GM18858 (cell line): ENCODE results near the gene CENPV.
A peak's percentile ranks its signal among the peaks of the same experiment; 100 is the strongest.
"Not testable (repeated sequence)": the region's sequence is repeated elsewhere in the genome, so short reads cannot be mapped to it uniquely, and the experiment has no call there.

Source experiments
- ATAC-seq: cut with Tn5 transposase; IDR thresholded peaks from one replicate; pipeline ENCODE4 v1.9.1; 2021; ENCODE audit not compliant: unreplicated experiment

Gene CENPV

DNA sequence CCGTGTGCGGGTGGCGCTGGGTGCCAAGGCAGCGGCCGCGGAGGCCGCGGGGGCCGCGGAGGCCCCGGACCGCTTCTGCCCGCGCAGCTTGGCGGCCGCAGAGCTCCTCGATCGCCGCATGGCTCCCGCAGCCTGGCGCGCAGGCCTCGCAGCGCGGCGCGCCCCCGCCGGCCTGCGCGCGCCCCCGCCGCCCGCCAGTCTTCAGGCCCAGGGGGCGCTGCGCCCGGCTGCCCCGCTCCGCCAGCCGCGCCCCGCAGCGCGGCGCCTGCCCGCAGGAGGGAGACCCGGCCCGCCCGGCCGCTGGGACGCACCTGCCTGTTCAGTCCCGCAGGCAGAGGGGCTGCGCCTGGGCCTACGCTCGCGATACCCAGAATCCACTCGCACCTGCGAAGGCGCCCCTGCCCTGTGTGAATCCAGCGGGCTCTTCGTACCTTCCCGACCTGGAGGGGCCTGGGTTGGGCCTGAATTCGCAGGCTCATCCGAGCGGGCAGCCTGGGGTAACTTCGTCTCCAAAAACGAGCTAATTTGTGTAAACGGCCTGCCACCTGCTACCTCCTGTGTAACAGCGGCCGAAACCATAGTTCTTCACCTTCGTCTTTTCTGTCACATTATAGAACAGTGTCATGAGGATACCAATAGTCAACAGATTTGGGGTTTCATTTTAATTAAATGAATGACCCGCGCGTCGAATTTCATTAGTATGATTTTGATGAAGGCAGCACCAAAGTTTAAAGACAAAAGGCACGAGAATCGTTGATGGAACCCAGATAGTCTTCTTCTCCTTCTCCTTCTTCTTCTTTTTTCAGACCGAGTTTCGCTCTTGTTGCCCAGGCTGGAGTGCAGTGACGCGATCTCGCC, at the start of gene CENPV:
CENPV (minus strand) TSS at position 153 of the 858 bp plus-strand sequence; CDS start at position 120, 33 bp downstream.
- ATAC-seq = peak; percentile 67

- peak; percentile 72 for ATAC-seq
These were observed 45.3 kb upstream of the CENPV start for GRCh38 chr17:16398270-16399267.

- not testable (repeated sequence) for ATAC-seq
These were observed 43.4 kb upstream of the CENPV start for GRCh38 chr17:16396693-16397092.

DNA sequence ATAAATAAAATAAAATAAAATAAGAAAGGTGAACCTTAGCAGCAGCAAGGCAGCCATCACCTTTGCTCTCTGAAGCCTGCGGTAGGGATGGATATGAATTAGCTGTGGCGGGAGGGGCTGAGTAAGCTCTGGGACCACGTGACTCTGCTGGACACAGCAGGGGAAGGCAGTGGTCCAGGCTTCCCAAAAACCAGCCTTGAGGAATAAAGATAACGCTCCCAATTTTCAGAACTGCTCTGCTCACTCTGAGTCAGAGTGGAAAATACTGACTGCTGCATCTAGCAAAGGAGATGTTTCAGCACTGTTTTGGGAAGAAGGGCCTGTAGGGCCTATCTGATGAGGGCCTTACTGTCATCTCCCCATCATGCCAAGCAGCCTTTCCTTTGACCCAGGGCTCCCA, 42.6 kb upstream of the CENPV start:
- ATAC-seq = not testable (repeated sequence)

- ATAC-seq = not testable (repeated sequence)
These were observed 39.2 kb upstream of the CENPV start for GRCh38 chr17:16392491-16392890.

GRCh38 chr17:16391451-16391850, 38.2 kb upstream of the CENPV start:
- no peak for ATAC-seq

DNA sequence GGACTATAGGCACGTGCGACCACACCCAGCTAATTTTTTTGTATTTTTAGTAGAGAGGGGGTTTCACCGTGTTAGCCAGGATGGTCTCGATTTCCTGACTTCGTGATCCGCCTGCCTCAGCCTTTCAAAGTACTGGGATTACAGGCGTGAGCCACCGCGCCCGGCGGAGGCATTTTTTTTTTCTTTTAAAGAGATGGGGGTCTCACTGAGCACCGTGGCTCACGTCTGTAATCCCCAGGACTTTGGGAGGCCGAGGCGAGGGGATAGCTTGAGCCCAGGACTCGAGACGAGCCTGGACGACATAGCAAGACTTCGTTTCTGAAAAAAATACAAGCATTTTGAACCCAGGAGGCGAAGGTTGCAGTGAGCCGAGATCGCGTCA, 32.8 kb upstream of the CENPV start:
- ATAC-seq = not testable (repeated sequence)

DNA sequence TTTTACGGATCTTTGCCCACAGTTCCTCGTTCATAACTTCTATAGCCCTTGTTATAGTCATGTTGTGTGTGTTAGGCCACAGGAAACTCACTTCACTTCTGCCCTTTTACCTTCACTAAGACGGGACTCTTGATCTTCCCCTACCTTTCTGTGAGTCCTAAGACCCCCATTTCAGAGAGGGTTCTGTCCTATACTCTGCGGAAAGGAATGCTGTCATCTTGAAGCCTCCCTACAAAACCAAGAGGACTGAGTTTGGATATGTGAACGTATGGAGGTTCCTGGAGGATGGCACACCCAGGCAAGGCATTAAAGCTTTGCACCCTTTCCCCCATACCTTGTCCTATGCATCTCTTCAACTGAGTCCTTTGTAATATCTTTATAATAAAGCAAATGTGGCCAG, 31.3 kb upstream of the CENPV start:
- no peak for ATAC-seq

DNA sequence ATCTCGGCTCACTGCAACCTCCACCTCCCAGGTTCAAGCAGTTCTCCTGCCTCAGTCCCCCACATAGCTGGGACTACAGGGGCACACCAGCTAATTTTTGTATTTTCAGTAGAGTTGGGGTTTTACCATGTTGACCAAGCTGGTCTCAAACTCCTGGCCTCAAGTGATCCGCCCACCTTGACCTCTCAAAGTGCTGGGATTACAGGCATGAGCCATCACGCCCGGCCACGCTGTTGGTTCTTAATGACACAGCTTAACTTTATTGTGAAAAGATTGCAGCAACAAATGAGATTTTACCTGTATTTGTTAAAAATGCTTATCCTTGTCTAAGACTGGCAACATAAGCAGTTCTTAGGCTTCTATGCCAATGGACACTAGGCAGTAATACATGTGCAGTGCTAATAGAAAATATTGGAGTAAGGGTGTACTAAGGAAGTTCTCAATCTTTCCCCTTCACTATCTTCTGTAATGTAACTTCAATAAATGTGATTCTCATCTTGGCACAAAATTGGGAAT, 30.6 kb upstream of the CENPV start:
- no peak for ATAC-seq

- no peak for ATAC-seq
These were observed 29.9 kb upstream of the CENPV start for GRCh38 chr17:16383216-16383615.

GRCh38 chr17:16381496-16381820, 28.2 kb upstream of the CENPV start:
- no peak for ATAC-seq

- peak; percentile 72 for ATAC-seq
These were observed 27.6 kb upstream of the CENPV start, which contains the start of gene UBB for GRCh38 chr17:16380640-16381495. TSS of gene UBB (plus strand) at chr17:16381091. CDS start at chr17:16381908, 817 bp downstream.

- no peak for ATAC-seq
These were observed 26.4 kb upstream of the CENPV start for GRCh38 chr17:16379654-16380053.

DNA sequence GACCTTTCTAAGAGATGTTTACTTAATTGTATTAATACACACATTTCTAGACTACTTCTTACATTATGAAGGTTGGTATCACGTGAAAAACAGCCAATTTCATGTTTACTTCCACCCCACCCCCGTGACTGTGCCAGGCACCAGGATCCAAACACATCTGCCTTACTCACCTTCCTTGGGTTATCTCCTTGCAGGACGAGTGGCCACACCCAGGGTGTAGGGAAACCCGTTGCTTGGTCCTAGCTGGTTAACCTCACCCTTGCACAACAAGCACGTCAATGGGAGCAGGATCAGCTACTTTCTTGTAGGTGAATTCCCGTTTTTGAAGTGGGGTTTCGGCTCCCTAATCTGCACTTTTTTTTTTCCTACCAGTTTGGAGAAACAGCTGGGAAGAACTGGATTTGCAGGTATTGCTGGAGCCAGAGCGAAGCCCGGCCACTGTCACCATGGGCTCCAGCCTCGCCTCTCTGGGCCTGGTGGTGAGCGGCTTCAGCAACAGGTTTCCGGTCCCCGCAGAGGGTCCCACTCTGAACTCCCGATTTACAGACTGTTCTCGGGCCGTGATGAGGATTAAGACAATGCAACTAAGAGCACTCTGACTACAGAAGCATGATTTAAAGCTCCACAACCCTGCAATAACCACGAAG, 25.5 kb upstream of the CENPV start:
- no peak for ATAC-seq

DNA sequence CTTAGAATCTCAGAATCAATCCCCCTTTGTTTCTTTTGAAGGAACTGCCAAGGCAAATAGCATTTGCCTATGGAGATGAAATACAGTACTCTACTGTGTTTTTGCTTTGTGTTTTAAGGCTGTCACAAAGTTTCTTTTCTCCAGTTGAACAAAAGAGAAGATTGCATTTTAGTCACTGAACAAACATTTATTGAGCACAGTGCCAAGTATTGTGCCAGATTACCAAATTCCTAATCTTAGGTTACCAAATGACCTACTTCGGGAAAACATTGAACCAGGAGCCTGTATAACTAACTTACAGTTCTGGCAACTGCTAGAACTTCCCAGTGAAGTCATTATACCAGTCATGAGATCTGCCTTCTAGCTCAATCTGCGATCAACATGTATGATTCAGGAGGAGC, 24.7 kb upstream of the CENPV start:
- ATAC-seq = no peak

- ATAC-seq = no peak
These were observed 21.1 kb upstream of the CENPV start for GRCh38 chr17:16374146-16374938.

GRCh38 chr17:16371742-16372141, 18.5 kb upstream of the CENPV start:
- no peak for ATAC-seq

- ATAC-seq = no peak
These were observed 11.4 kb upstream of the CENPV start for GRCh38 chr17:16364625-16365024.
